CD4-positive, alpha-beta T cell treated with Interleukin-17A for 1 hour (primary cell): Measurements from ENCODE around the gene ANXA1.

Source experiments
- DNase-seq: peaks from one replicate; pipeline ENCODE4 v3.0.0-alpha.2; 2020

ANXA1 gene

GRCh38 chr9:73151653-73152542, at the start of gene ANXA1:
ANXA1 (plus strand) TSS chr9:73151865; CDS start chr9:73158536, 6,671 bp downstream.
- DNase-seq, result peak; percentile 92

GRCh38 chr9:73104342-73104741, 47.3 kb upstream of the ANXA1 start:
- DNase-seq, result no peak

GRCh38 chr9:73104921-73105320, 46.7 kb upstream of the ANXA1 start:
- no peak for DNase-seq

GRCh38 chr9:73107489-73108069, 44.1 kb upstream of the ANXA1 start:
- DNase-seq, result peak; percentile 79

GRCh38 chr9:73114058-73114457, 37.6 kb upstream of the ANXA1 start:
- no peak for DNase-seq

GRCh38 chr9:73114958-73115357, 36.7 kb upstream of the ANXA1 start:
- DNase-seq, result no peak

GRCh38 chr9:73116031-73116430, 35.6 kb upstream of the ANXA1 start:
- DNase-seq, result no peak

GRCh38 chr9:73116880-73117279, 34.8 kb upstream of the ANXA1 start:
- DNase-seq, result no peak

GRCh38 chr9:73118286-73118685, 33.4 kb upstream of the ANXA1 start:
- DNase-seq, result no peak

- DNase-seq, result no peak
Measured at GRCh38 chr9:73118898-73119554, 32.6 kb upstream of the ANXA1 start.

GRCh38 chr9:73121375-73121935, 30.2 kb upstream of the ANXA1 start:
- no peak for DNase-seq

- no peak for DNase-seq
Measured at GRCh38 chr9:73125651-73126050, 26.0 kb upstream of the ANXA1 start.

- no peak for DNase-seq
Measured at GRCh38 chr9:73129941-73130685, 21.6 kb upstream of the ANXA1 start.

GRCh38 chr9:73131461-73131860, 20.2 kb upstream of the ANXA1 start:
- DNase-seq, result no peak

- DNase-seq, result peak; percentile 93
Measured at GRCh38 chr9:73132034-73132776, 19.5 kb upstream of the ANXA1 start.

GRCh38 chr9:73133022-73133651, 18.5 kb upstream of the ANXA1 start:
- peak; percentile 43 for DNase-seq

- DNase-seq, result no peak
Measured at GRCh38 chr9:73133921-73134407, 17.7 kb upstream of the ANXA1 start.

- DNase-seq, result no peak
Measured at GRCh38 chr9:73135394-73135793, 16.3 kb upstream of the ANXA1 start.

GRCh38 chr9:73137286-73137899, 14.3 kb upstream of the ANXA1 start:
- no peak for DNase-seq

GRCh38 chr9:73137914-73138313, 13.8 kb upstream of the ANXA1 start:
- no peak for DNase-seq

GRCh38 chr9:73138516-73138915, 13.1 kb upstream of the ANXA1 start:
- no peak for DNase-seq
